GM12872 (cell line): ENCODE measurements around the gene PXMP4.

ENCODE experiments used
- CTCF ChIP-seq: IDR thresholded peaks from 3 replicates; pipeline ENCODE4 v1.5.1; 2011; ENCODE audit warnings: low read depth, mild to moderate bottlenecking, low read length, moderate library complexity; ENCODE audit not compliant: insufficient read depth

PXMP4 gene

GRCh38 chr20:33671573-33672288 lies 48.4 kb downstream of the PXMP4 start:
- TF ChIP-seq CTCF = no peak

- TF ChIP-seq CTCF = no peak
These were observed 49.2 kb downstream of the PXMP4 start for GRCh38 chr20:33670715-33671499.

GRCh38 chr20:33669873-33670640 lies 50.1 kb downstream of the PXMP4 start:
- TF ChIP-seq CTCF = no peak

GRCh38 chr20:33669224-33669623 lies 50.9 kb downstream of the PXMP4 start:
- no peak for TF ChIP-seq CTCF

- TF ChIP-seq CTCF = no peak
These were observed 51.5 kb downstream of the PXMP4 start for GRCh38 chr20:33668466-33669155.

- peak; percentile 98 for TF ChIP-seq CTCF
These were observed 52.2 kb downstream of the PXMP4 start for GRCh38 chr20:33667676-33668465.
